SKM-1 treated with dmso at 0.1 percent for 144 hours (cell line): ENCODE data around the gene IFT43.
A peak's percentile ranks its signal among the peaks of the same experiment; 100 is the strongest.
"Not testable (repeated sequence)": the region's sequence is repeated elsewhere in the genome, so short reads cannot be mapped to it uniquely, and the experiment has no call there.

ENCODE experiments used
- DNase-seq: peaks from one replicate; lab custom pipeline; 2025; ENCODE audit not compliant: unreplicated experiment; lab: John Stamatoyannopoulos, UW

The IFT43 gene

DNA sequence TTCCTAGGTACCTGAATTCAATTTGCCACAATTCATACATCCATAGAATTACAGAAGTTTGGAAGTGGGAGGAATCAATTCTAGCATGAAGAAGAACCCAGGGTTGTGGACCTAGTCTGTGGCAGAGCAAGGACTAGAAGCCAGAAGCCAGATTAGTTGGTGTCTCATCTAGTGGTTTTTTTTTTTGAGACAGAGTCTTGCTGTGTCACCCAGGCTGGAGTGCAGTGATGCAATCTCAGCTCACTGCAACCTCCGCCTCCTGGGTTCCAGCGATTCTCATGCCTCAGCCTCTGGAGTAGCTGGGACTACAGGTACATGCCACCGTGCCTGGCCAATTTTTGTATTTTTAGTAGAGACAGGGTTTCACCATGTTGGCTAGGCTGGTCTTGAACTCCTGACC lies 24.1 kb downstream of the IFT43 start:
- not testable (repeated sequence) for DNase-seq

DNA sequence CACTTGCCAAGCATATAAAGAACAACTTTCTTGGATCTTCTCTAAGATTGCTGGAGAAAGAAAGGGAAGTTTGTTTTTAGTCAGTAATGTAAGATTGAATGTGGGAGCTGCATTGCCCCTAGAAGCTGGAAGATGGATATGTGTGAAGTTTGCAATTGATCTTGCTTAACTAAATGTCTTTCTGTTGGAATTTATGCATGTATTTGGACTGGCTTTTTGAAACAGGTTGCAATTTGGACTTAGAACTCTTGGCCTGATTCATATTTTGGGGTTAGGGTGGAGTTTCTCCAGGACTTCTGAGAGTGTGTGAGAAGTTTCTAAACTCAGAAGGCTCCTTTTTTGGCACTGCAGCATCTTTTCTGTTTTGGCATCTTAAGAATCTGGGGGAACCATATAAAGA lies 26.4 kb downstream of the IFT43 start:
- DNase-seq, result no peak

DNA sequence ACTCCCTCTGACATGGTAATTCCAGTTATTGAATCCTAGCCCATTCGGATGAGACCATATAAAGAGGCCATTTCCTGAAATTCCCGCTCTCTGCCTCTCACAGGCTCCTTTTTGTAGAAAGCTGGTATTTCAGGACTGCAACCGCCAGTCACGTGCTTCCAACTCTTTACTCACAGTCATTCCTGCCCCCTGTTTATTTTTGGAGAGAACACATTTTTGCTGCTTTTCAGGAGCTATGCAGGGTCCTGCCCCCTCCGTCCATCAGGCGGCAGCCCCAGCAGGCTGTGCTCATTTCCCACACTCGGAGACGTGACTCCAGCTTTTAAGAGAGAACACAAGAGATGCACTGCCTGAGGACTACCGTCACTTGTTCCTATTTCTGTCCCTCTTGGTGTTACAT lies 26.8 kb downstream of the IFT43 start:
- DNase-seq, result no peak

DNA sequence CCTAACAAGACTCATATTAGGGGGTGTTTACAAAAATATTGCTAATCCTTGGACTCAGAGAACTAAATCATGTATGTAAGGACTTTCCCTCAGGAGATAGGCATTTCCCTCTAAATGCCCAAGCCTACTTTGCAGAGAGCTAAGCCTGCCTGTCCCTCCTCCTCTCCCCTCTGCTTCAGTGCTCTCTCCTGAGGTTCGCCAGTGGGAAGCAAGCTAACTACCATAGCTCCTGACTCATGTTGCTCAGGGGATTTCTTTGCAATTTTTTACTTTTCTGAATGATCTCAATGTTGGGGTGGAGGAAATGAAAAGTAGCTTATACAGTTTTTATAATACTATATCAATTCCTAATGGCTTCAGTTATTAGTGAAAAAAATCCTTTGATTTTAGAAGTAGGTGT lies 29.6 kb downstream of the IFT43 start:
- no peak for DNase-seq

DNA sequence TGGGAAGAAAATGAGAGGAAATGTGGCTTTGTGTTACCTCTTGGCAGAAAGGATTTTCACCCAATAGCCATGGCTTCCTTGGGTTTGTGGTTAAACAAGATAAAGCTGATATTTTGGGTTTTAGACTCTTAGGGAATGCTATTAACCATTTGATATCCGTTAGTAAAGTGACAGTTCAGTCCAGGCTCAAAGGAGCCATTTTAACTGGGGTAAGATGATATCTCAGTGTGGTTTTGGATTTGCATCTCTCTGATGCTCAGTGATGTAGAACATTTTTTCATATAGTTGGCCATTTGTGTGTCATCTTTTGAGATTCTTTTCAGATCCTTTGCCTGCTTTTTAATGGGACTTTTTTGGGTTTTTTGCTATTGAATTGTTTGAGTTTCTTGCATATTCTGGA lies 30.1 kb downstream of the IFT43 start:
- no peak for DNase-seq

DNA sequence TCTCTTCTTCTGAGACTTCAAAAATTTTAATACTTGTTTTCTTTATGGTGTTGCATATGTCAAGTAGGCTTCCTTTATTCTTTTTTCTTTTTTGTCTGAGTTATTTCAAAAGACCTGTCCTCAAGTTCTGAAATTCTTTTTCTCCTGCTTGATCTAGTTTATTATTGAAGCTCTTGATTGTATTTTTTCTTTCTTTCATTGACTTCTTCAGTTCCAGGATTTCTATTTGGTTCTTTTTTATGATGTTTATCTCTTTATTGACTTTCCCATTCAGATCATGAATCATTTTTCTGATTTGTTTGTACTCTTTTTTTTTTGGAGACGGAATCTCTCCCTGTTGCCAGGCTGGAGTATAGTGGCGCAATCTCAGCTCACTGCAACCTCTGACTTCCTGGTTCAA lies 34.1 kb downstream of the IFT43 start:
- no peak for DNase-seq

DNA sequence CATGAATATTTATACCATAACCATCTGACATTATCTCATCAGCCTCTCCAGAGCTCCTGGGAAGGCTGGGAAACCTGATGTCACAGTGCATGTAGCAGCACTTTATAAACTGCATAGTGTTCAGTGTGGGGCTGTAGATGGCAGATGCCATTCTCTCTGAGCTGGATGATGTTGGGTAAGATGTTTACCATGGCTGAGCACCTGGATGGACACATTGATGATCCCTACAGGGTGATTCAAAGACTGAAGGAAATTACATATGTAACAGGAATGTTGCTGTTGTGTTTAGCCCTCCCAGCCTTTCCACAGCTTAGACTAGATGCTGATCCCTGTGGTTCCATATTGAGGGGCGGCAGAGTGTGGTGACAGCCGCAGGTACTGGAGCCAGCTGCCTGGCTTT lies 37.4 kb downstream of the IFT43 start:
- DNase-seq, result no peak

DNA sequence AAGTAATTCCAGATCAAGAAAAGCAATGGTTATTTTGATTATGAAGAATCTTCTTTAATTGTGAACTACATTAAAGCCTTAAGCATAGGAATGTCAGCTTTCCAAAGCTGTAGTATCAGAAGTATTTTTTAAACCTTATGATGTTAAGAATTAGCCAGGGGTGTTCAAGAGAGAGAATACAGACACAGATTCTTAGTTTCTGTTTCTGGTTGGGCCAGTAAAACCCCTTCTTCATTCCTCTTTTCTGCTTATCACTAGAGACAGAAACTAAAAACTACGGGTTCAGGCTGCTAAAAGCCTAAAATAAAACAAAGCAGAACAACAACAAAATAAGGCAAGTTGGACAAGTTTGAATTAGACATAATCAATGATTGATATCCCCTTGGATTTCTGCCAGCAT lies 38.2 kb downstream of the IFT43 start:
- no peak for DNase-seq

DNA sequence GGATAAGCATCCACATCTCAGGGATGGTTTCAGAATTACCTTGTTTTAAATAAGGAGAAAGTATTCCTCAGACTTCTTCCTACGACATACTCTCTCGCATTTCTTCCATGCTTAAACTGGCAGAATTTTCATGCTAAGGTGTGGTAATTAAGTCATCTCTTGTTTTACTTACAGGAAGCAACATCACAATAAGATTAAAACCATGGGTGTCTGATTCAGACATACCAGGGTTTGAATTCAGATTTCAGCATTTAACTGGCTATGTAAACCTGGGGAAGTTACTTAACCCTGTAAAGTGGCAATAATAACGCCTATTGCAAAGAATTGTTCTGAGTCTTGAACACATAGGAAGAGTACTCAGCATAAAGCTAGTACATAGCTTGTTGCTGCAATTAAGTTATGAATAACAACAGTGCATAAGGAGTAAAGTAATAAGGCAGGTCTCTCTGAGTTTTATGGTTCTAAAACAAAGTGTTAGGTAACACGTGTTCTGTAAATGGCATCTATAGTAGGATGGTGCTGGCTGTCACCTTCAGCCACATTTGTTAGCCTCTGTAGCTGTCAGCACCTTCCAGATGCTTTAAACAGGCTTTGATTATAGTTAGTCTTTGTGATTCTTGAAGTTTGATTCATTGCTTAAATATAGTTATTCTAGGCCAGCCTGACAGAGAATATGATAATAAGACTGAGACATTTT lies 38.8 kb downstream of the IFT43 start:
- no peak for DNase-seq

DNA sequence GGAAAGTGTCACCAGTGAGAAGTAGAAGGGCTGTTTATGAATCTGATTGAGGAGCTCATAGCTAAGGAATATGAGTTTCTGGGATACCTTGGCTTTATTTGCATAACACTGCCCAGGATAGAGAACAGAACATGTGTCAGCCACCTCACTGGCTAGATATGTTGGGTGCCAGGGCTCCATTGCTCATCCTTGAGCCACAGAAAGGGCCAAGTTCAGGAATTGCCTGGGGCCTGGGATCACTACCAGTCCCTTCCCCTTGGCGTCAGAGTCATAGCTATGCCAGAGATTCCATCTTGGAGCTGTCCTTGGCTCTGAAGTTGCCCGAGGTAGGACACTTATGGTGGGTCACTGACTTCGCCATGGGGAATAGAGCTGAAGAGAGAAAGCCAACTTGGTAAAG lies 49.0 kb downstream of the IFT43 start:
- no peak for DNase-seq

DNA sequence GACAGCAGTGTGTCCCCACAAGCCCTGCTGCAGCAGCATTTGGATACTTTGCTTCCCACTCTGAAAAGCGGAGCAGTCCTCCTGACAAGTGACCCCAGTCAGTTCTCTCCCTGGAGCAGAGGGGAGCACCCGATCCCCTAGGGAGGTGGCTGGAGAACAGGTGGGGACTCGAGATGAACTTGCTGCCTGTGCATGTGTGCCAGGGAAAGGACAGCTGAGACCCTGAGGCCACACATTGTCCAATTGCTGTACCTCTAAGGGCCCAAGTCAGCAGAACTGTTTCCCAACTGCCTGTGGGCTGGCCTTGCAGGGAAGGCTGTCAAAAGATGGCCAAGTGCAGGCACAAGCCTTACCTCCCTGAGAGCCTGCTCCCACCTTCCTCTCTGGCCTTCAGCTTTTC lies 55.1 kb downstream of the IFT43 start:
- no peak for DNase-seq

DNA sequence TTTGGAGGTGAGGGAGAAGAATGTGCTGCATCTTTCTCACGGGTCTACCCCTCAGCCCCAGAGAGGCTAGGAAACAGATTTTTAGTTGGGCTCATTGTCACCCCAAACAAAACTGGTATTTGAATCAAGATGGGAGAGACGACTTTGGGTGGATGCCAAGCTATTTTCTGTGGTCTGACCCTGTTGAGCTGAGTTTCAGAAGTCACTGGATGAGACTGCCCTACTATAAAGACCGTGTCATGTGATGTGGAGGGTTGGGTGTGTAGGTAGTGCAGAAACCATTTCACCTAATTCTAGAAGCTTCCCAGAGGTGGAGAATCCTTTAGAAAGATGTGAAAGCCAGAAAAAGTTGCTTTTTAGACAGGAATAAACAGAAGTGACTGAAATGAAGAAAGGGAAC lies 60.2 kb downstream of the IFT43 start:
- DNase-seq, result no peak

DNA sequence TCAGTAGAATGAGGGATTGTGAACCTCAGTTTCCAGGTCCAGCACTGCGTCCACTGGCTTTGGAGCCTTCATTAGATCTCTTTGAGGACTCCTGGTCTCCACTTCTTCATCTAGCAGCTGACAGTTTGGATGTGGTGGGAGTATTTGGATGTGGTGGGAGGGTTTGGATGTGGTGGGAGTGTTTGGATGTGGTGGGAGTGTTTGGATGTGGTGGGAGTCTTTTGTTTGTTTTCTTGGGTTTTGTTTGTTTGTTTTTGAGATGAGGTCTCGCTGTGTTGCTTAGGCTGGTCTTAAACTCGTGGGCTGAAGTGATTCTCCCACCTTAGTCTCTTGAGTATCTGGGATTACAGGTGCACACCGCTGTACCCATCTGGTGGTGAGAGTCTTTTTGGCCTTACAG lies 64.7 kb downstream of the IFT43 start:
- DNase-seq, result no peak

DNA sequence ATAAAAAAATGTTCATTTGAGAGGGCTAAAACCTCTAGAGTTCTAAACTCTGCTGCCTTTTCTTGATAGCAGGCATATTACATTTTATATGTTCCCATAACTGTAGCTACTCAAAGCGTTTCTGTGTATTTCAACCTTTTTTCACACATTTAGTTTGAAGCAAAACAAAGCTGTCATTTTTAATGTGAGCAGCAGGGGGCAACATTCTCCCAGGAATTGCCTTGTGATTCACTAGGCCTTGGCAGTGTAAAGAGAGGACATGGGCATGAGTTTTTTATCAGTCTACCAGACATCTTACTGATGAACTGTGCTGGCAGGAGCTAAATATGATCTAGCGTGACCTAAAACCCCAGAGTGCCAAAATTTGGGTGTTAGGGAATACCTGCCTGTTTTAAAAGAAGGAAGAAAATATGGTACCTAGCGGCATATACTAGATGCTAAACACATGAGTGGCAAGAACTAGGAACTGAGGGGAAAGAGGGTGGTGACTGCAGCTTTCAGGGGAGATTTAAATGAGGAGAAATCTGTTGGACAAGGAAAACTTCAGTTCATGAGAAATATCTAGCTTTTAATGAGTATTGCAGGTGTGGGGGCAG lies 65.3 kb downstream of the IFT43 start:
- peak; percentile 12 for DNase-seq

DNA sequence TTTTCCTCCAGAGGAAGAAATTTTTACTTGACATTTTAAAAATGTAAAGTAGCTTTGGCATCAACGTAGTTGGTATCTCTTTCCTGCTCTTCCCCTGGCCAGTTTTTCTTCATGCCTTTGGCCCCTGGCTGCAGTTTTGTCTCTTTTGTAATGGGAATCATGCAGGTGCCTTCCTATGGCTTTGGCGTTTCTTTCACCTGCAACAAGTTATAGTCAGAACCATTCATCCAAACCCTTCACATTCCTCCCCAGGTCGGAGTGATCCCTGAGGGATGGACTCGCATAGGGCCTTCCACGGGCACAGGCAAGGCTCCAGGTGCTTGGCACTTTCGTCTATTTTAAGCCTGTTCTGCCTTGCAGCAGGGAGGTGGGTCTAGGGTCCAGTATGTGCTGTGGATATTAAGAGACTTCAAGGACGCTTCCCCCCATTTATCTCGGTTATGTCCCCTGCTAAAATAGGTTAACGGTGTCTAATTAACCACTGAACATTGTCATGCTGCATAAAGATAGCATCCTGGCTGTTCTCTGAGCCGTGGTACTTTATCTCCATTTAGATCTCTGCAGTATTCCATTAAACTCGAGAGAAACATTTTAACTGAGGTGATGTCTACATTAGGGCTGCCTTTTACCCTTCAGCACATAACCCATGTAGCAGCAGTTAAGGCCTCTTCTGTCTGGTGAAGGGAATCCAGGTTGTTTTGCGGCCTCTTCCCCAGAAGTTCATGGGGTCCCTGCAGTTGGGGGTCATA lies 66.3 kb downstream of the IFT43 start:
- no peak for DNase-seq

DNA sequence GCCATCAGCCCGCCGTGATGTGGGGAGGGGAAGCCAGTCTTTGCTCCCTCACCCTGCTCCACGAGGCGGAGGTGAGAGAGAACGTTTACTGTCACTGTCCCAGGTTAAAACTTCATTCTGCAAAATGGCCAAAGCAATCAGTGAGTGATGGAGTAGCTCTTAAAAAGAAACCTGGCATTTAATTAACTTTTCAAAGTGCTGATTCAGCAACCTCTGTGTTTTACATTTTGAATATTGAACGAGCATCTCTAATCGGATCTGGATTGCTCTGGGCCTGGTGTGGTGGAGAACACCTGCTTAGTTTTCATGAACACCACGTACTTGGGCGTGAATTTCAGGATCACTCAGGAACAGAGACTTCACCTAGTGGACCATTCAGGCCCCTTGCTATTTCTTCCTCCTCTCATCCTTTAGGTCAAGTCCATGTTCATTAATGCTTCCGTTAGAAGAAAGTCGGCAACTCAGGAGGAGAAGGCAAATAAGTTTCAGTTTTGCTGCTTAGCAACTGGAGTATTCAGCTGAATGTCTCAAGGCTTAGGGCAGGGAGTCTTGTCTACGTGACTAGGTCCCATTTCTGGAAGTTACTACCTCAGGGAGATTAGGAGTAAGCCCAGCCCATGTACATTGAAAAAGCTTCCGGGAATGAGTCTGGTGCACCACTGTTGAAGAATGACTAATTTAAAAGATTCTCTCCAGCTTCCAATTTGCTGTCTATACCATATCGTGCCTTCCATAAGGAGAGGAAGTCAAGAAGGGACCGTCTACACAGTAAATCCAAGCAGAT lies 68.2 kb downstream of the IFT43 start:
- DNase-seq, result no peak

DNA sequence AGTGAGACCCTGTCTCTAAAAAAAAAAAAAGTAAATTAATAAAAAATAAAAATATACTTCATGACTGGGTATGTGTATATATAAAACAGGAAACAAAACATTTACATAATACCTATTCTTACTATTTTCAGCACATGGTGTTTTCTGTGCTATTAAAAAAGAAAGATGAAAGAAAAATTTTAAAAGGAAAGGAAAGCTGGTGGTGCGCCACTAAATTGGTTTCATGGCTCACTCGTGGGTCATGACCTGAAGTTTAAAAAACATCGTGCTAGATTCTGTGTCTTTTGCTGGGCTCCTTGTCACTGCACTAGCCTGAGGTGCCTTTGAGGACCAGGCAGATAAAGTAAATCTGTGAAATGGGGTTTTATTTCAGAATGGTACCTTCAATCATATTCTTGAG lies 69.8 kb downstream of the IFT43 start:
- no peak for DNase-seq

DNA sequence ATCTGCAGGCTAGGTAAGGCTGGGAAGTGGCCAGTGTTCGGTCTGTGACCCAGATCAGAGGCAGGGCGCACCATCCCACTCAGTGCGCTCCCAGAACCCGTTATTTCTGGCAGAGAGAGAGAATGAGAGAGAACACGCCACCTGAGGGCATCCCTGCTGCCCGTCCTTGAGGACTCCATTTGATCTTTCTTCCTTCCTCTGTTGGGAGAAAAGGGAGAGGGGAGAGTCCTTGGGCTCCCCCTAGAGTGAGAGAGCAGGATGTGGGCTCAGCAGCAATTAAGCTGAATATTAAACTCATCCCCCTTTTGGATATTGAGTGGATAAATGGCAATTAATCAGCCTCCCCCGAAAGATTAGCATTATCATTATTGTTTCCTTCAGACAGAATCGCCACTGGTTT lies 70.6 kb downstream of the IFT43 start:
- DNase-seq, result no peak

DNA sequence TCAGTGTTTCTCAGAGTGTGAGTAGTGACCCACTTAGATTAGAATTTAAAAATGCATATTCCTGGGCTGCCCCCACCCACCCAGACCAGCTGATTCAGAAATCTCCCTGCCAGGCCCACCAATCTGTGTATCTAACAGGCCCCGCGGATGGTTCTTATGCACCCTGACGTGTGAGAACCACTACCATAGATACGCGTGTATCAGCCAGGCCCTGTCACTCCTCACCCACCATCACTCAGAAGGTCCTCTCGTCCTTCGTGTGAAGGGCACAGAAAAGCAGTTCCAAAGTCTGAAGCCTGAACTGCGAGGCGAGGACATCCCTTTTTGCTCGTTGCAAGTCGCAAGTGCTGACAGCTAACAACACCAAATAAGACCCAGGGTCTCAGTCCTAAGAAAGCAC lies 72.4 kb downstream of the IFT43 start:
- no peak for DNase-seq

DNA sequence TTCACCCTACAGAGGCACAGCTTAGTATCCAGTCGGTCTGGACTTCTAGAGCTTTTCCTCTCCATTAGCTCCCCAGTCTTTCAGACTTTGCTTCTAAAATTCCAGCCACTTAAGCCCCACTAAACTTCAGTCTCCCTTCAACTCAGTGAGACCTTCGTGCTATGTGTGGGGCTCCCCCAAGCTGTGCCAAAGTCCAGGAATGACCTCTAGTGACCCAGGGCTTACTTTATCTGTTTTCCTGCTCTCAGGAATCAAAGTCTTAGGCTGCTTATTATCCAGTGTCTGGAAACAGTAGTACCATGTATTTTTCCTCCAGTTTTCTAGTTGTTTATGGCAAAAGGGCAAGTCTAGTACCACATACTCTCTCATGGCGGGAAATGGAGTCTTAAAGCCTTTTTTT lies 77.8 kb downstream of the IFT43 start:
- DNase-seq, result no peak

DNA sequence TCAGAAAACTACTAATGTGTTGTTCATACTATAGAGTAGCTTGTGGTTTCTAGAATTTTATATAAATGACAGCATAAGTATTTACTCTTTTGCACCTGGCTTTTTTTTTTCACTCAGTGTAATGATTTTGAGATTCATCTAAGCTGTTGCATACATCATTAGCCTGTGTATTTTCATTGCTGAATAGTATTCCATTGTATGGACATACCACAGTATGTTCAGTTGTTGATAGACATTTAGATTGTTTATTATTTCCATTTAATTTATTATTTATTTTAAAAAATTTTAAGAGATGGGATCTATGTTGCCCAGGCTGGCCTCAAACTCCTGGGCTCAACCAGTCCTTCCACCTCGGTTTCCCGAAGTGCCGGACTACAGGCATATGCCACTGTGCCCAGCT lies 80.0 kb downstream of the IFT43 start:
- DNase-seq, result no peak

DNA sequence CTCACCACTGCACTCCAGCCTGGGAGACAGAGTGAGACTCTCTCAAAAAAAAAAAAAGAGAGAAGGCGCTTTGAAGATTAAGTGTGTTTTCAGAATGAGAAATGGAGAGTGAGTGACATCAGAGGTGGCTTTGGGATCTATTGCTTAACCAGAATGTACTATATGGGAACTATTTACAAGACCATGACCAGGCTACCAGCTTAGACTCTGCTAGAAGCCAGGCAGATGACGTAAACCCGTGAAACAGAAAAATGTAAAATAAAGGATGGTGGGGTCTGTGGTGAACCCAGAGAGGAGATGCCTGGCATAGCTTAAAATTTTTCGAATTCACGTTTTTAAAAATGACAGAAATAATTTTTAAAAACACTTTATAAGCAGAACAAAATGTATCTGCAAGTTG lies 82.0 kb downstream of the IFT43 start:
- DNase-seq, result no peak
